GM19438 (cell line): ENCODE data around the gene SLFN12L.
A peak's percentile ranks its signal among the peaks of the same experiment; 100 is the strongest.
"Not testable (repeated sequence)": the region's sequence is repeated elsewhere in the genome, so short reads cannot be mapped to it uniquely, and the experiment has no call there.

ENCODE experiments used
- ATAC-seq: cut with Tn5 transposase; IDR thresholded peaks from one replicate; pipeline ENCODE4 v1.9.1; 2021; ENCODE audit warnings: low read depth; ENCODE audit not compliant: unreplicated experiment

Gene SLFN12L

DNA sequence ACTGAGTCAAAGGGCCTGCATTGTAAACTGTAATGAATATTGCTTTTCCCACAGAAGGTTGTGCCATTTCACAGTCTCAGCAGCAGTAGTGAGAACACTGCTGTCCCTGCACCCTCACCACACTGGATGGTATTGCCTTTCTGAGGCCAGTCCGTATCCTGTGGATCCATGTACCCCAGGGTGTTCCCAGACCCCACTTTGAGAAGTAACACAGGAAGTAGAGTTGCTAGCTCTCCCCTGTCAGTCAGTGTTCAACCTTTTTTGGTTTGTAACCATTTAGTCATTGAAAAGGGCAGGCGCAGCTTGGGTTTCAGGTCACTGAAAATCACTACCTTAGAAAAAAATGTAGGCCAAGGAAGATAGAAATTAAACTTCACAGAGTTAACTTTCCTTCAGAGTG is 37.9 kb downstream of the SLFN12L start:
- no peak for ATAC-seq

DNA sequence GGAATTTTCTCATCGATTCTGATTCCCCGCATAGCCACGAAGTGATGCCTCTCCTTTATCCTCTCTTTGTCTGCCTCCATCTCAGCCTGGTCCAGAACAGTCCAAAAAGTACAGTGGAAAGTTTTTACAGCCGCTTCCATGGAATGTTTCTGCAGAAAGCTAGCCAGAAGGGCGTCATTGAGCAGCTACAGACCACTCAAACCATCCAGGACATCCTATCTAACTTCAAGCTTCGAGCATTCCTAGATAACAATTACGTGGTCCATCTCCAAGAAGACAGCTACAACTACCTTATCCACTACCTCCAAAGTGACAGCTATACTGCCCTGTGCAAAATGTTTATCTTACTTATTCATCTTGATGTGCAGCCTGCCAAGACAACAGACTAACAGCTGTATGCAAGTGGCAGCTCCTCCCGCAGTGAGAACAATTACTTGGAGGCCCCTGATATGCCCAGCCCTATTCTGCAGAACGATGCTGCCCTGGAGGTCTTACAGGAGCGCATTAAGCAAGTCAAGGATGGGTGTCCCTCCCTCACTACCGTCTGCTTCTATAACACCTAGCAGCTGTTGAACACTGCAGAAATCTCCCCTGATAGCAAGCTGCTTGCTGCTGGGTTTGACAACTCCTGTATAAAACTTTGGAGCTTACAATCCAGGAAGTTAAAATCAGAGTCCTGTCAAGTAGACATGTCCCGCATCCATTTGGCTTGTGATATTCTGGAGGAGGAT is 38.9 kb downstream of the SLFN12L start:
- ATAC-seq = no peak

DNA sequence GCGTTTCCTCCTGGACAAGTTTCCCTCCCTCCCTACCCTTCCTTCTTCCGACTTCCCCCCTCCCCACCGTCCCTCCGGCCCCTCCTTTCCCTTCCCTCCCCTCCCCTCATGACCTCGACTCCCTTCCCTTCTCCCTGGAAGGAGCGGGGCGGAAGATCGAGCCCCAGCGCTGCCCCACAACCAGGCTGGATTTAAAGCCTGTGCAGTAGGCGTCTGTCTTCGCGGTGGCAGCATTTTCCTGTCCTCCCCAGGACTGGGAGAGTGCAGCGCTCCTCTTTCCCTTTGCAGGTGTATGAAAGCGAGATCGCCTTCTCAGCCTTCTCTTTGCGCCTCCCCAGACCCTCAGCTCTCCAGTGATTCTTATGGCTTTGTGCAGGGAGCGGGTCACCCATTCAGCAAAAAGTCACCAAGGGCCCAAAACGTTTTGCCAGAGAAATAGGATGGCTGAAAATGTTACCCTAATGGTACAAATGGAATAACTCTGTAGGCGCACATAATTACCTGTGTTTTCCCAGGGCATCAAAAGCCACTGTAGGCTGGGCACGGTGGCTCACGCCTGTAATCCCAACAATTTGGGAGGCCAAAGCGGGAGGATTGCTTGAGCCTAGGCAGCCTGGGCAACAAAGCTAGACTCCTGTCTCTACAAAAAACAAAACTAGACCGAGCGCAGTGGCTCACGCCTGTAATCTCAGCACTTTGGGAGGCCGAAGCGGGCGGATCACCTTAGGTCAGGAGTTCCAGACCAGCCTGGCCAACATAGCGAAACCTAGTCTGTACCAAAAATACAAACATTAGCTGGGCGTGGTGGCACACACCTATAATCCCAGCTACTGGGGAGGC is 40.8 kb downstream of the SLFN12L start:
- ATAC-seq = no peak

DNA sequence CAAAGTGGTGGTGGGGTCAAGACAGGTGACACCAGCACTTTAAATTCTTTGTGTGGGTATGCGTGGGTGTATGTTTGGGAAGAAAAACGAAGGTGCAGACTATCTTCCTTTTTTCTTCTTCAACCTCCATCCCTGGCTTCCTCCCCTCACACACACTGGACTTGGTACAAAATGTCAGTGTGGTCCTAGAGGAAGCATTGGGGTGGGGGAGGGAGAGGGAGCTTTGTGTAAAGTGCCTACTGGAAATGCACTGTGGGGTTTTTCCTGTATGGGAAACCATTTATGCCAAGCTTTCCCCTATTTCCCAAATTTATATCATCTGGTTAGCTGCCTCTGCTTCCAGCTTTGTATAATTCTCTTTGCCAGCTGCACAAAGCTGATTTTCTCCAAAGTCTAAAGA is 44.4 kb downstream of the SLFN12L start:
- ATAC-seq = no peak

DNA sequence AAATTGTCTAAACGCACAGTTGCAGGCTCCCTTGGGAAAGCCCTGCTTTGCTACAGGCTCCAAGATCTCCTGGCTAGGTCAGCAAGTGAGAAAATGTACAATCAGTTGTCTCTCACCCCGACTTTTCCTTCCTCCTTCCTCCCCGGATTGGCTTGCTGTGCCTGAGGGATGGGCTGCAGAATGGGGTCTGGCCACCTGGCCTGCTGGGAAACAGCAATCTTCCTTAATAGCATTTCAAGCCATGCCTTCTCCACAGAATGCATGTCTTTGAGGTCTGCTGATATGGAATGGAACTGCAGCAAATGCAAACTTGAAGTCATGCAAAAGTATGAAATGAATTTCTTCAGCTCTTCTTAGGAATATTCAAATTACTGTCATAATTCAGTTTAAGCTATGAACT is 46.1 kb downstream of the SLFN12L start:
- no peak for ATAC-seq

DNA sequence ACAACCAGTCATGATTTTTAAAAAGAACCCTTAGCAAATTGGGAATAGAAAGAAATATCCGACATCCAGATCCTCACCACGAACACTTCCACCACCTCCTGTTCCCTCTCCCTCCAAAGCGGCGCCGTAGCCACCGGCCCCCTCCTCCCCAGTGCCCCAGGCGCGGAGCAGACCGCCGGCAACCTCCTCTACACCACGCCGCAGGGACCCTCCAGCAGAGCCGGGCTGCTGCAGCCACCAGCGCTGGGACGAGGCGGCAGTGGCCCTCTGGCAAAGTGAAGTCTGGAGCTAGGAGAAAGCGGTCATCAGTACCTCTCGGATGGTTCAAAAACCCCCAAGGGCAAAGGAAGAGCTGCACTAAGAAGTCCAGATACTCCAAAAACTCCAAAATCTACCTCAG is 47.5 kb downstream of the SLFN12L start:
- ATAC-seq = no peak

DNA sequence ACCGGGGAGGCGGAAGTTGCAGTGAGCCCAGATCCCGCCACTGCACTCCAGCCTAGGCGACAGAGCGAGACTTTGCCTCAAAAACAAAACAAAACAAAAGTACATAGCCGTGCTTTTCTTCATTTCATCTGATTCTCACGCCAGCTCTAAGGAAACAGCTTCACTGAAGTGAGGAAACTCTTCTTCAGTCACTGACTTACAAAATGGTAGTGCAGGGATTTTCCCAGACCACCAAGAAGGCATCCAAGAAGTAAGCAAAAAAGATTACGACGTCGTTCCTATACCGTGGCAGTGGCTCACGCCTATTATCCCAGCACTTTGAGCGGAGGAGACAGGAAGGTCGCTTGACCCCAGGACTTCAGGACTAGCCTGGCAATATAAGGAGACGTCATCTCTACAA is 48.5 kb downstream of the SLFN12L start:
- ATAC-seq = no peak

DNA sequence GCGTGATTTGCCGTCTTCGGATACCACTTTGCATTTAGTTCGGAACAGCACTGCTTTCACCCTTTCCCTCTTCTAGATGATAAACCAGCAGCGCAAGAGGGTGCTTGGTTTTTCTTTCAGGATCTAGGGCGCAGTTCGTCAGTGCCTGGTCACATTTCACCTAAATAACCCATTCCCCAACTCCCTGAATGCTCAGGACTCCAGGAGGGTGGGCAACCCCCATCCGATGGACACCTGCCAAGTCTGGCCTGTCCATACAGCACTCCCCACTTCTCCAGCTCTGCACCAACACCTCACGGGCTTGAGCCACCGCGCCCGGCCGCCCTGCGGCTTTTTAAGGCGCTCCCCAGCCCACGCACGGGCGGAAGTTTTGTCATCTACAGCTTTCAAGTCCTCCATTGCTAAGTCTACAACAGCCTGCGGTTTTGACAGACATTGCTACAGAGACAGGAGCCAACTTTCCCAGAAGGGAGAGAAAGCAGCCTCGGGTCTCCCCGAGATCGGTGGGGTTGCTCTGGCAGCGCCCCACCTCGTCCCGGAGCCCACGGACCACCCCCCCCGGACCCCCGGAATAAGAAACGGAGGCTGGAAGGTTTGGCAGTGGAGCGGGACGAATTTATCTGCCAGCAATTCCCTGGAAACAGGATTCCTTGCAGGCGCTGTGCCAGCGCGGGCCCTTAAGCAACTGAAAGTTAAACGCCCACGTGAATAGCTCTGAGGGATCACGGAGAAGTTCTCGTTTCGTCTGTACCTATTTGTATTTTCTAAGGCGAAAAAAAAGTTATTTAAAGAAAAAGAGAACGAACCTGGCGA is 50.4 kb downstream of the SLFN12L start:
- ATAC-seq = no peak

DNA sequence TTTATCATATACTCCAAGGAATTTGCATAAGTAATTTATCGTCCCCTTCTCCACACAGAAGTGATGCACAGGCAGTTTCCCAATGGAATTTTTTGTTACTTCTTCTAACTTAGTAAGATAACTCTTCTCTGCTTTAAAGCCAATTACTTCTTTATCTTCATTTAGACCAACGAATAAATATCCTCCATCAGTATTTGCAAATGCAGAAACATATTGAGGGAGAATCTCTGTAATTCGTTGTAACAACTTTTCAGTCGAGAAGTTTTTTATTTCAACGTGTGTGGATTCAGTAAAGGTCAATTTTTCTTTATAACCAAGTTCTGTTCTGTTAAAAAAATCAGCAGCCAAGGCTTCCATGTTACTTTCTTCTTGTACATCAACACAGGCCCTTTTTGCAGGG is 58.2 kb downstream of the SLFN12L start:
- ATAC-seq = no peak

DNA sequence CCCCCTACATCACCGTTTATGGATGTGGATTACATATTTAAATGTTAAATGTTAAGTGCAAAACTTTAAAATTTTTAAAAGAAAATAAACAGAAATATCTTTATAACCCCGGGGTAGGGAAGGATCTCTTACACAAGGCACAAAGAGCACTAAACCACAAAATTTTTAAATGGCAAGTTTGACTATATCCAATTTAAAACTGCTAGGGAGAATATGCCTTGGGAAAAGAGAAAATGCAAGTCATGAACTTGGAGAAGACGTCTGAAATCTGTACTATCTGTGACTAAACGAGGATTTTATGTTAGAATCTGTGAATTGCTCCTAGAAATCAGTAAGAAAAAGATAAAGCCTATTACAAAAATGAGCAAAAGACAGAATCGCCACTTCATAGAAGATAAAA is 60.2 kb downstream of the SLFN12L start:
- no peak for ATAC-seq

DNA sequence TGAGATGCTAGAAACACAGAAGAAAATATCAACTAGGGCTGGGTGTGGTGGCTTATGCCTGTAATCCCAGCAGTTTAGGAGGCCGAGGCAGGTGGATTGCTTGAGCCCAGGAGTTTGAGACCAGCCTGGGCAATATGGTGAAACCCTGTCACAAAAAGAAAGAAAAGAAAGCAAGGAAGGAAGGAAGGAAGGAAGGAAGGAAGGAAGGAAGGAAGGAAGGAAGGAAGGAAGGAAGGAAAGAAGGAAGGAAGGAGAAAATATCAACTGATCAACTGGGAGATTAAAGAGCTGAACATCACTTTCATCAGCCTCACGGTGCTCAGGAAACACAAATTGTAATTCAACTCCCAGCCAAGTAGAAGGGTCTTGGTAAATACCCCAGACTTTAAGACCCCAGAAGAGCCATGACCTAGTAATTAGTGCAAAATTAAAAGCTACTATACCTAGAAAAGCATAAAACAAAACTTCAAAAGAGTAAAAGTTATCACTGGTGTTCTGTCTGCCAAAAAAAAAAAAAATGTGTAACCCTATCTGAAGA is 61.1 kb downstream of the SLFN12L start:
- no peak for ATAC-seq

DNA sequence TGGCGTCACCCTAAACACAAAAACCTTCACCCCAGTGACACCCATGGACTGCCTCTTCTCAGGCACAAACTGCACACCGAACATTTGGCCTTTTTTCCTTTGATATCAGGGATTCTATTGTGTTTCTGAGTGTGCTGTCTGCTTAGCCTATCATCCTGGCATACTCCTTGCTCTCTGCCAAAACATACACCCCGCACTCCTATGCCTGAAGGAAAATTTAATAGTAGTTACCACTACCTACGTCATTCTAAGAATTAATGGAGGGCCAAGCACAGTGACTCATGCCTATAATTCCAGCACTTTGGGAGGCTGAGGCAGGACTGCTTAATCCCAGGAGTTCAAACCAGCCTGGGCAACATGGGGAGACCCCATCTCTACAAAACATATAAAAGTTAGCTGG is 69.0 kb downstream of the SLFN12L start:
- no peak for ATAC-seq

DNA sequence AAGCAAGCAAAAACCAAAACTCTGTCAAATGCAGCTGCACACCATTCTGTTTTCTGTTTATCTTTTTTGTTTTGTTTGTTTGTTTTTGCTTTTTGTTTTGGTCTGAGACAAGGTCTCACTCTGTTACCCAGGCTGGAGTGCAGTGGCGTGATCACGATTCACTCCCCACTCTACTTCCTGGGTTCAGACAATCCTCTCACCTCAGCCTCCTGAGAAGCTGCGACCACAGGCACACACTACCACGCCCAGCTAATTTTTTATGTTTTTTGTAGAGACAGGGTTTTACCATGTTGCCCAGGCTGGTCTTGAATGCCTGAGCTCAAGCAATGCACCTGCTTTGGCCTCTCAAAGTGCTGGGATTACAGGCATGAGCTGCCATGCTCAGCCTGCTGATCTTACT is 69.7 kb downstream of the SLFN12L start:
- ATAC-seq = no peak

DNA sequence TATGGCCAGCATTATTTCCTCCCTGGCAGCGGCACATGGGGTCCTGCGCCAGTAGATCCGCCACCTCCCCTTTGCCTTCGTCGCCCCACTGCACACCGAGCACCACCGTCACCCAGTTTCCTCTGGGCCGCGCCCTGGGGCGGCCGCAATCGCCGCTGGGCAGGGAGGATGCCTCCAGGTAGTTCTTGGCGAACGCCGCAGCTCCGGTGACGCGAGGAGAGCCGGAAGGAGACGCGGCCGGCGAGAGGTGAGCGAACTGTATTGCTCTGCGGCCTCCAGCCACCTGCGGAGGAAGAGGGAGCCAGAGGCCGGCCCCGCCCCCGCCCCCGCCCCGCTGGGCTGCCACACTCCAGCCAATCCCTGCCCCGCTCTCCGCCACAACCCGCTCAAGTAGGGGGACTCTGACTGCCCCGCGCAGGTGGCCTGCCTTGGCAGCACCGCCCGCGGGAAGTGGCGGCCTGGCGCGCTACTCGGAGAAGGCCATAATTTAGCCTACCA is 77.1 kb downstream of the SLFN12L start:
- peak; percentile 68 for ATAC-seq

DNA sequence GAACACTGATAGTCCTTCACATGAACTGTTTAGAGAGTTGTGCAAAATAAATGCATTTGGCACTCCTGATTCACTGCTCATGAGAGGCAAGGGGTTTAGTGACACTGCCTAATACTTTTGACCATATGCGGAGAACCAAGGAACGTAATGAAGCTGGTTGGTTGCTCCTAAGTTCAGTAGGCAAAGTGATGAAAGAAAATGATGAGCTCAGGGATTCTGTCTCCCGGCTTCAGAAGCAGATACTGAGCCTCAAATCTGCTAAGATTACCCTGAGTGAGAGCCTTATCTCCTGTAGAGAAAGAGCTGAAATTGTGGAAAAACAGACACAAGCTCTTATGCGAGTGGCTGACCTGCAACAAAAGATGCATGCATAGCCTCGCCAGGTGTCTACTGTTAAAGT is 83.4 kb downstream of the SLFN12L start:
- ATAC-seq = not testable (repeated sequence)

DNA sequence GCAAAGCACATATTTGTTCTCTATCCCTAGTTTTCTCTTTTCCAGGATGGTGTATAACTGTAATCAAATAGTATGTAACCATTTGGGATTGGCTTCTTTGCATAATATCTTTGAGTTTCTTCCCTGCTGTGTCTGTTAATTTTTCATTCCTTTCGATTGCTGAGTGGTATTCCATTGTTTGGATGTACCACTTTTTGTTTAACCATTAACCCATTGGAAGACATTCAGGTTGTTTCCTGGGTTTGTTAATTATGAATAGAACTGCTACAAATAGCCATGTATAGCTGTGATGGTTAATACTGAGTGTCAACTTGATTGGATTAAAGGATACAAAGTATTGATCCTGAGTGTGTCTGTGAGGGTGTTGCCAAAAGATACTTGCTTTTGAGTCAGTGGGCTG is 84.3 kb downstream of the SLFN12L start:
- ATAC-seq = no peak

DNA sequence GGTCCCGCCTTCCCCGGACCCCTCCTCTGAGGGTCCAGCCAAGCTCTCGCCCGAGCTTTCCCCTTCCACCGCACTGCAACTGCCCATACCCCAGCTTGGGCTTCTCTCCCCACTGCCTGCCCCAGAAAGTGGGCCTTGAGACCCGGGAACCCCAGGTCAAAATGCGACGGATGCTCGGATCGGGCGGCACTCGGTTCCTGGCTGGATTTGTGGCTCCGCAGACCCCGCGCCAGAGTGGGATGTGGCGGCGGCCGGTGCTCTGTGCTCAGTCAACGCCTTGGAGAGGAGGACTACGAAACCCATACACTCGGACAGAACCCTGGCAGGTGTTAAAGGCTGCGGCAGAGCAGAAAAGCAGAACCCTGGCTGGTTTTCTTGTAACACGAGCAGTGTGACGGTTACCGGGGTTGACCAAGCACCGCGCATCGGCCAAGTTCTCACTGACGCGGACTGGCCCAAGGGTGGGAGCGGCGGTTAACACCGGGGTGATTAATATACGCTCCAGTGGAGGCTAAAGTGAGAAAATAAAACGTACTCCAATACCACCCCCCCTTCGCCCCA is 88.0 kb downstream of the SLFN12L start:
- ATAC-seq = no peak

DNA sequence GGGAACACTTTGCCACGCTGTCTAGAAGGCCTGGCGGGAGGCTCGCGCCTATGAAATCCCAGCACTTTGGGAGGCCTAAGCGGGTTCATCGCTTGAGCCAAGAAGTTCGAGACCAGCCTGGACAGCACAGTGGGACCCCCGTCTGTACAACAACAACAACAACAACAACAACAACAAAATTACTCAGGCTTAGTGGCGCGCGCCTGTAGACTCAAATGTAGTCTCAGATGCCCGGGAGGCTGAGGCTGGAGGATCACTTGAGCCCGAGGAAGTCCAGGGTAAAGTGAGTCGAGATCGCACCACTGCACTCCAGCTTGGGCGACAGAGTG is 88.6 kb downstream of the SLFN12L start:
- ATAC-seq = no peak

DNA sequence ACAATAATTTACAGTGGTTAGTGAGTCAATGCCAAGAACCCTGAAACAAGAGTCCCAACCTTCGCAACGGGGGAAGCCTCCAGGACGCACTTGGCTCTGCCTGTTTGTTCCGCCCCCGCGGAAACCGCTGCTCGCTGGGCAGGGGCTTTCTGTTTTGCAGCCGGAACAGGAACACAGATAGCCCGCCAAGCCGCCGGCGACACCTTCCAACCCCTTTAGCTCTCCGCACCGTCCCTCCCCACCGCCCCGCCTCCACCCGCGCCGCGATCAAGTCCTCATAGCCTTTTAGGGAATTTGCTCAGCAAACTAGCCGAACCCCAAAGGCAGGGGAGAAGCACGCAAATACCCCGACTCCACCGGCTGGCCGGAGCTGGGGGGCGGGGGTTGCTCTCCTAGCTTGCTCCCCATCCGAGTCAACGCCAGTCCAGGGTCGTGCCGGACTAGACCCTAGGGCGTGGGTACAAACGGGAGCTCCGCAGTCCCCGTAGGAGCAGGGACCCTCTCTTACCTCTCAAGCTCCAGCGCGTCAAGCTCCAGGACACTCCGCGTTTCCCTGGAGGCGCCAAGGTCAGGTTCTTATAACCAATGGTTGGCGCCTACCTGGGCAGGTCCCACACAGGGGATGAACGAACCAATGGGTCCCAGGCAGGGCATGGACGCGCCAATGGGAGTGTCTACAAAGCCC is 89.1 kb downstream of the SLFN12L start, which contains the start of gene SLFN13:
Gene SLFN13, minus strand, starts transcription at position 553 of the 685 bp plus-strand sequence. CDS start 3,086 bp downstream, outside the sequence.
- ATAC-seq = peak; percentile 72

DNA sequence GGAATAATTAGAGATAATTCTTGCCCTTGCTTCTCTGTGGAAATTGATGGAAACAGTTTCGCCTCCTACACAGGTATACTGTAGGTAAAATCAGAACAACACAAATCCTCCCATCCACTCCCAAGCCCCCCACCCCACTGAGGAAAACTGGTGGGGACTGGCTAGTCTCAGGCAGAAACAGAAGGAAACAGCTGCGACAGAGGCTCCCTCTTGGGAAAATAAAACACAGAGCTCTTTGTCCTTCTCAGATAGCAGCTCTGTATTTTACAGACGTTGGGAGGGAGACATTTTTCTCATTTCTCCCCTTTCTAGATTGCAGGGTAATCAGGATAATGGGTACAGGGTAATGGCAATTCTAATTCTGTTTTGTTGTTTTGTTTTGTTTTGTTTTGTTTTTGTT is 90.0 kb downstream of the SLFN12L start:
- ATAC-seq = no peak
